Stomach (tissue), 9 donors: Measurements from ENCODE around the gene RPS19. TPM values are rescaled to one million over a fixed set of nuclear protein-coding genes. Genes with fewer than 3 reads are reported as not detected.

Experiments
- DNase-seq, 2 donors: peaks; one replicate each; pipeline versions ENCODE4 v3.0.0 to v3.0.0-alpha.2; 2013 to 2019
- H3K27ac ChIP-seq, 5 donors: fragments of 200-600 bp in 4 of 5; sonication (generic) in 4 of 5; one replicate each; pipeline ENCODE4 v1.5.1; 2013 to 2019; ENCODE audit warnings: mild to moderate bottlenecking in 1 of 5, moderate library complexity in 1 of 5
- H3K27me3 ChIP-seq, 3 donors: fragments of 200-600 bp; sonication (generic); one replicate each; pipeline ENCODE4 v1.5.1; 2017 to 2019; ENCODE audit warnings: mixed run types in 1 of 3
- H3K36me3 ChIP-seq, 4 donors: fragments of 200-600 bp; sonication (generic); 1 replicate in 3 of 4; 2 replicates in 1 of 4; pipeline ENCODE4 v1.5.1; 2016 to 2019
- H3K4me1 ChIP-seq, 4 donors: fragments of 200-600 bp; sonication (generic); one replicate each; pipeline ENCODE4 v1.5.1; 2016 to 2019
- H3K4me3 ChIP-seq, 4 donors: fragments of 200-600 bp; sonication (generic) in 3 of 4; one replicate each; pipeline ENCODE4 v1.5.1; 2016 to 2019; ENCODE audit warnings: mild to moderate bottlenecking in 1 of 4
- H3K9me3 ChIP-seq, 4 donors: fragments of 200-600 bp; sonication (generic); one replicate each; pipeline ENCODE4 v1.5.1; 2016 to 2019
- CTCF ChIP-seq, 7 experiments: fragments of 450-650 bp in 4 of 7; fragments of 200-600 bp in 3 of 7; sonication (generic) in 3 of 7; IDR thresholded peaks; one replicate each; pipeline ENCODE4 v1.5.1; 2016 to 2019; ENCODE audit warnings: antibody characterized with exemption in 7 of 7, control low read depth in 2 of 7, mild to moderate bottlenecking in 1 of 7
- EP300 ChIP-seq: sonication (generic); formaldehyde crosslinking; IDR thresholded peaks from one replicate; pipeline ENCODE4 v1.6.1; 2017; ENCODE audit warnings: antibody characterized with exemption
- POLR2A ChIP-seq, 4 donors: fragments of 450-650 bp; IDR thresholded peaks; one replicate each; pipeline ENCODE4 v1.6.1; 2016; ENCODE audit warnings: antibody characterized with exemption in 4 of 4, control low read depth in 2 of 4, mild to moderate bottlenecking in 1 of 4, moderate library complexity in 1 of 4
- POLR2AphosphoS5 ChIP-seq, 3 donors: sonication (generic); formaldehyde crosslinking; IDR thresholded peaks; one replicate each; pipeline ENCODE4 v1.6.1; 2016; ENCODE audit warnings: antibody characterized with exemption in 3 of 3
- WGBS, 5 donors: extraction: QIAGEN DNeasy Blood & Tissue Kit in 3 of 5; methylation state at CpG; one replicate each; pipeline versions ENCODE4 v1.1.5 to v1.1.7; 2013 to 2018; 5-methylcytosine and 5-hydroxymethylcytosine counted together
- intact Hi-C: fragments of 100-400 bp; cut with DNase I; formaldehyde crosslinking; loops from one replicate; pipeline ENCODE4 v1.15.1; 2023; ENCODE audit warnings: low total_unique reads
- polyA plus RNA-seq, 3 donors: library from polyadenylated mRNA; stranded (reverse); fragments of 200-250 nt; gene quantifications; one replicate each; pipeline ENCODE4 v1.2.3, GENCODE V29; 2013
- small RNA-seq, 4 donors: library from RNA; depleted of rRNA; stranded (forward); fragments of <200 nt; gene quantifications; one replicate each; pipeline ENCODE3, GENCODE V24; 2016
- total RNA-seq, 5 donors: library from RNA; depleted of rRNA; stranded (reverse); fragments of >200 nt; gene quantifications; one replicate each; pipeline versions ENCODE4 v1.1.0 to v1.2.3, GENCODE V29; 2014 to 2016
- donor health status: healthy with polysubstance abuse.
- donor health status: Bipolar disorder and iron deficiency.
- donor health status: healthy.

The RPS19 gene
- total and polyA plus RNA-seq, 8 donors = 394 to 4,242 (median 1,438) TPM

GRCh38 chr19:41919948-41920712 lies 60.1 kb downstream of the RPS19 start:
- no peak overlapping the region for H3K27ac ChIP-seq
- no peaks in the 10 kb centered on the region for H3K9me3 ChIP-seq
- TF ChIP-seq POLR2AphosphoS5 (IDR thresholded peaks at IDR 0.05) = no peak
- TF ChIP-seq CTCF (IDR thresholded peaks at IDR 0.05) = no peak
- no peak for TF ChIP-seq EP300
- no peak for TF ChIP-seq POLR2A (IDR thresholded peaks at IDR 0.05)
- peaks cover 14 to 99% (median 80%) of the 10 kb centered on the region in 3 donors for H3K27me3 ChIP-seq
- DNase-seq = no peak
- 82 to 91% (median 87%) methylated on average over 29 to 33 of the region's 33 CpGs for WGBS, 5 donors
- H3K4me3 ChIP-seq = no peak overlapping the region
- H3K36me3 ChIP-seq = no peaks in the 10 kb centered on the region
- intact Hi-C loops = no loop called here
- peaks cover 0 to 14% (median 8%) of the 10 kb centered on the region in 4 donors for H3K4me1 ChIP-seq

- TF ChIP-seq POLR2A (IDR thresholded peaks at IDR 0.05) (no peak), POLR2AphosphoS5 (IDR thresholded peaks at IDR 0.05) (no peak), EP300 (no peak), CTCF (IDR thresholded peaks at IDR 0.05) (no peak)
- peaks cover 0 to 6% (median 2%) of the 10 kb centered on the region in 4 donors for H3K4me1 ChIP-seq
- intact Hi-C loops = no loop called here
- no peaks in the 10 kb centered on the region for H3K36me3 ChIP-seq
- 8 to 16% (median 14%) methylated on average over 19 to 26 of the region's 26 CpGs for WGBS, 5 donors
- DNase-seq = no peak
- no peak overlapping the region for H3K27ac ChIP-seq
- H3K9me3 ChIP-seq = no peaks in the 10 kb centered on the region
- no peak overlapping the region for H3K4me3 ChIP-seq
- peaks cover 14 to 99% (median 78%) of the 10 kb centered on the region in 3 donors for H3K27me3 ChIP-seq
Observed at GRCh38 chr19:41920882-41921576, 61.0 kb downstream of the RPS19 start.

GRCh38 chr19:41921577-41922576 lies 61.8 kb downstream of the RPS19 start:
- 18 to 24% (median 22%) methylated on average over 19 to 22 of the region's 22 CpGs for WGBS, 5 donors
- Histone ChIP-seq H3K9me3 (no peaks in the 10 kb centered on the region), H3K36me3 (no peaks in the 10 kb centered on the region), H3K4me1 (peaks cover 0 to 6% (median 2%) of the 10 kb centered on the region in 4 donors), H3K4me3 (no peak overlapping the region), H3K27ac (no peak overlapping the region), H3K27me3 (peaks cover 14 to 99% (median 80%) of the 10 kb centered on the region in 3 donors)
- TF ChIP-seq EP300 = no peak
- TF ChIP-seq POLR2A (IDR thresholded peaks at IDR 0.05) = no peak
- no peak for TF ChIP-seq POLR2AphosphoS5 (IDR thresholded peaks at IDR 0.05)
- no peak for TF ChIP-seq CTCF (IDR thresholded peaks at IDR 0.05)
- DNase-seq = no peak
- intact Hi-C loops = no loop called here

Small RNA genes lying within 50 kb of the gene (small RNA-seq; reads per million reads assigned to genes)
- 0 reads per million in 4 donors for gene MIR6797

Other genes starting within 250 kb of the RPS19 start
- gene CEACAM4, start 233.2 kb upstream of the RPS19 start, total RNA-seq = 1 to 10 TPM in 2 of 5 donors, not detected in 3; 1.8 to 8.3 TPM
- gene CEACAM4, start 233.2 kb upstream of the RPS19 start, polyA plus RNA-seq = under 1 TPM in 2 of 3 donors, not detected in 1; 0.63 to 0.92 TPM
- 1 to 10 TPM in 1 of 5 donors, not detected in 4; 1.3 TPM for gene CEACAM7, start 172.0 kb upstream of the RPS19 start, total RNA-seq
- gene CEACAM7, start 172.0 kb upstream of the RPS19 start, polyA plus RNA-seq = 1 to 10 TPM in 1 of 3 donors, not detected in 2; 6.2 TPM
- gene CEACAM5, start 151.6 kb upstream of the RPS19 start, total RNA-seq = 100 to 1,000 TPM in 2 of 5 donors, 10 to 100 TPM in 1, 1 to 10 TPM in 1, under 1 TPM in 1; 0.72 to 118 (median 22.9) TPM
- 10 to 100 TPM in 2 of 3 donors, 1 to 10 TPM in 1; 4.4 to 27.6 (median 18.2) TPM for gene CEACAM5, start 151.6 kb upstream of the RPS19 start, polyA plus RNA-seq
- gene CEACAM6, start 104.7 kb upstream of the RPS19 start, total RNA-seq = 10 to 100 TPM in 2 of 5 donors, 1 to 10 TPM in 1, not detected in 2; 5.5 to 16.2 (median 14.7) TPM
- 10 to 100 TPM in 1 of 3 donors, 1 to 10 TPM in 2; 1.7 to 29.6 (median 7.8) TPM for gene CEACAM6, start 104.7 kb upstream of the RPS19 start, polyA plus RNA-seq
- gene CEACAM3, start 63.7 kb upstream of the RPS19 start, total RNA-seq = not detected
- gene CEACAM3, start 63.7 kb upstream of the RPS19 start, polyA plus RNA-seq = under 1 TPM in 2 of 3 donors, not detected in 1; 0.13 to 0.31 TPM
- not detected for gene LYPD4, start 15.6 kb upstream of the RPS19 start, total RNA-seq
- gene LYPD4, start 15.6 kb upstream of the RPS19 start, polyA plus RNA-seq = not detected
- gene DMRTC2, start 15.2 kb upstream of the RPS19 start, total RNA-seq = not detected
- gene DMRTC2, start 15.2 kb upstream of the RPS19 start, polyA plus RNA-seq = not detected
- gene CD79A, start 17.0 kb downstream of the RPS19 start, total RNA-seq = 1 to 10 TPM in 2 of 5 donors, not detected in 3; 2.4 to 3.5 TPM
- gene CD79A, start 17.0 kb downstream of the RPS19 start, polyA plus RNA-seq = 10 to 100 TPM in 1 of 3 donors, 1 to 10 TPM in 2; 1.5 to 18.7 (median 3.2) TPM
- gene ARHGEF1, start 22.9 kb downstream of the RPS19 start, total RNA-seq = 100 to 1,000 TPM in 4 of 5 donors, 10 to 100 TPM in 1; 40.8 to 329 (median 224) TPM
- gene ARHGEF1, start 22.9 kb downstream of the RPS19 start, polyA plus RNA-seq = 100 to 1,000 TPM in 2 of 3 donors, 10 to 100 TPM in 1; 62.0 to 109 (median 106) TPM
- not detected for gene ERFL, start 68.2 kb downstream of the RPS19 start, total RNA-seq
- gene ERFL, start 68.2 kb downstream of the RPS19 start, polyA plus RNA-seq = under 1 TPM in 1 of 3 donors, not detected in 2; 0.25 TPM
- 100 to 1,000 TPM in 3 of 5 donors, 10 to 100 TPM in 2; 44.6 to 499 (median 114) TPM for gene RABAC1, start 99.1 kb downstream of the RPS19 start, total RNA-seq
- 100 to 1,000 TPM; 127 to 181 (median 170) TPM for gene RABAC1, start 99.1 kb downstream of the RPS19 start, polyA plus RNA-seq
- under 1 TPM in 1 of 5 donors, not detected in 4; 0.29 TPM for gene ATP1A3, start 134.0 kb downstream of the RPS19 start, total RNA-seq
- gene ATP1A3, start 134.0 kb downstream of the RPS19 start, polyA plus RNA-seq = under 1 TPM in 2 of 3 donors, not detected in 1; 0.12 to 0.45 TPM
- gene GRIK5, start 210.0 kb downstream of the RPS19 start, total RNA-seq = 10 to 100 TPM in 2 of 5 donors, 1 to 10 TPM in 3; 2.2 to 74.1 (median 8.3) TPM
- 1 to 10 TPM in 2 of 3 donors, under 1 TPM in 1; 0.92 to 3.1 (median 1.1) TPM for gene GRIK5, start 210.0 kb downstream of the RPS19 start, polyA plus RNA-seq
- gene ZNF574, start 215.9 kb downstream of the RPS19 start, total RNA-seq = 10 to 100 TPM in 2 of 5 donors, 1 to 10 TPM in 3; 4.6 to 17.0 (median 8.8) TPM
- 1 to 10 TPM; 5.5 to 5.7 (median 5.5) TPM for gene ZNF574, start 215.9 kb downstream of the RPS19 start, polyA plus RNA-seq